Fibroblast of pulmonary artery (primary cell): Measurements from ENCODE around the gene ARID1B.
A peak's percentile ranks its signal among the peaks of the same experiment; 100 is the strongest.

Experiments
- DNase-seq: peaks from one replicate; pipeline ENCODE4 v3.0.0-alpha.2; 2010; ENCODE audit warnings: low read depth
- H3K4me3 ChIP-seq: replicated peaks from 2 replicates; pipeline ENCODE4 v1.5.1; 2011; ENCODE audit warnings: low read depth, mild to moderate bottlenecking, control low read depth, low read length, moderate library complexity
- CTCF ChIP-seq: IDR thresholded peaks from 2 replicates; pipeline ENCODE4 v1.5.1; 2011; ENCODE audit warnings: mild to moderate bottlenecking, control low read depth, low read length, inconsistent platforms; ENCODE audit errors: missing control alignments

Gene ARID1B

GRCh38 chr6:156950531-156950930, 173.4 kb downstream of the ARID1B start:
- no peak for DNase-seq
- TF ChIP-seq CTCF = no peak
- no peak overlapping the region for H3K4me3 ChIP-seq

DNA sequence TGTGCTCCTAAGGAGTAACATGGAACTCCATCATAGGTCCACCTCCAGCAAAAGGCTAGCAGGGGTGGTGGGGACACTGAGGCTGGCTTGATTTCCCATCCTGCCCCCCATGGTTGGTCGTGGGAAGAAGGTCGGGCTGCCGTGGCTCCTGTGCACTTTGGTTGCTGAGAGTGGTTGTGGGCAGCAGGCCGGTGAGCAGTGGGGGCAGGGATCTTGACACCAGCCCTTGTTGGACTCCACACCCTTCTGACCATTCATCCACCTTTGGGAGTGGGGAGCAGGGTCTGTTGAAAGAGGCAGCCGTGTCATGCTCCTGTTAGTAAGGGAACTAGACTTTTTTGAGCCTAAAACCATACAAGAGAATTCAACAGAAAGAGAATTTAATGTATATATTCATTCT, 175.2 kb downstream of the ARID1B start:
- H3K4me3 ChIP-seq = no peak overlapping the region
- TF ChIP-seq CTCF = no peak
- no peak for DNase-seq

GRCh38 chr6:156953127-156953478, 175.9 kb downstream of the ARID1B start:
- H3K4me3 ChIP-seq = no peak overlapping the region
- no peak for TF ChIP-seq CTCF
- DNase-seq = peak; percentile 22

GRCh38 chr6:156953479-156954146, 176.4 kb downstream of the ARID1B start:
- peak; percentile 46 for TF ChIP-seq CTCF
- DNase-seq = peak; percentile 95
- no peak overlapping the region for H3K4me3 ChIP-seq

DNA sequence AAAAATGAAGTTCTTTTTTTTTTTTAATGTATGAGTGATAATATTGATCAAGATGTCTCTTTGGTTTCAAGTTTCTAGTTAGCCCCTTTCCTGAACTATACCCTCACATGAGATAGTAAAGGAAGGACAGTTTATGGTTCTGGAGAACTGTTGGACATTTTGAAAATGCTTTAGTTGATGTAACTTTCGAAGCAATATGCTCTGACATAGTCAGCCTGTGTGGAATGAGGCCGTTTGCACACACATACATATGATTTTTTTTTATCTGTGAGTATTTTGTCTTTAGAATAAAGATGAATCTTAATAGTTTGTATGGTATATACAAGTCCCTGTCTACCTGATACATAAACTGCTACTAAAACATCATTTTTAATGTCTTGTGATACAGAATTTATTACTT, 177.0 kb downstream of the ARID1B start:
- no peak for TF ChIP-seq CTCF
- H3K4me3 ChIP-seq = no peak overlapping the region
- DNase-seq = no peak

GRCh38 chr6:156954816-156955215, 177.6 kb downstream of the ARID1B start:
- DNase-seq = no peak
- TF ChIP-seq CTCF = no peak
- no peak overlapping the region for H3K4me3 ChIP-seq

GRCh38 chr6:156955494-156956183, 178.5 kb downstream of the ARID1B start:
- no peak for TF ChIP-seq CTCF
- DNase-seq = peak; percentile 40
- H3K4me3 ChIP-seq = no peak overlapping the region
